ENCODE data around the gene CAMK2B.

Gene CAMK2B

GRCh38 chr7:44213877-44214388, 111.5 kb downstream of the CAMK2B start:
- H3K27ac ChIP-seq (ENCODE audit: low read length) = no peak overlapping the region
- peaks cover 52% of the 10 kb centered on the region for H3K36me3 ChIP-seq (ENCODE audit: insufficient read depth, low read length)
- no peaks in the 10 kb centered on the region for H3K9me3 ChIP-seq (ENCODE audit: insufficient read depth, low read length, severe bottlenecking)
- H4K20me1 ChIP-seq (ENCODE audit: insufficient read depth, low read length) = peaks cover 16% of the 10 kb centered on the region
- H3K4me3 ChIP-seq (ENCODE audit: low read depth in 1 of 2, low read length in 2 of 2) = no peak overlapping the region
- no peak overlapping the region for H3K9ac ChIP-seq (ENCODE audit: low read depth, low read length)
- no peak for TF ChIP-seq CTCF (IDR thresholded peaks at IDR 0.05; ENCODE audit: borderline replicate concordance, extremely low read depth, low read length, poor library complexity, severe bottlenecking)
- no peak for TF ChIP-seq EZH2 (IDR thresholded peaks at IDR 0.05; ENCODE audit: borderline replicate concordance, low read depth, low read length, severe bottlenecking)
- ATAC-seq (ENCODE audit: insufficient read depth, low read depth) = no peak
- H3K79me2 ChIP-seq (ENCODE audit: insufficient read depth, low read length) = no peaks in the 10 kb centered on the region
- H3K4me1 ChIP-seq (ENCODE audit: insufficient read depth, low read length) = no peaks in the 10 kb centered on the region
- DNase-seq = no peak
- H2AFZ ChIP-seq (ENCODE audit: low read depth, low read length) = no peak overlapping the region
- no peaks in the 10 kb centered on the region for H3K27me3 ChIP-seq (ENCODE audit: insufficient read depth, low read length, poor library complexity)
- no peak overlapping the region for H3K4me2 ChIP-seq (ENCODE audit: insufficient read depth, low read length)

GRCh38 chr7:44213206-44213876, 112.1 kb downstream of the CAMK2B start:
- no peaks in the 10 kb centered on the region for H3K4me1 ChIP-seq (ENCODE audit: insufficient read depth, low read length)
- ATAC-seq (ENCODE audit: insufficient read depth, low read depth) (no peak), DNase-seq (no peak)
- H3K79me2 ChIP-seq (ENCODE audit: insufficient read depth, low read length) = no peaks in the 10 kb centered on the region
- H3K27me3 ChIP-seq (ENCODE audit: insufficient read depth, low read length, poor library complexity) = no peaks in the 10 kb centered on the region
- H3K27ac ChIP-seq (ENCODE audit: low read length) = no peak overlapping the region
- H3K36me3 ChIP-seq (ENCODE audit: insufficient read depth, low read length) = peaks cover 58% of the 10 kb centered on the region
- peaks cover 16% of the 10 kb centered on the region for H4K20me1 ChIP-seq (ENCODE audit: insufficient read depth, low read length)
- H2AFZ ChIP-seq (ENCODE audit: low read depth, low read length) = no peak overlapping the region
- TF ChIP-seq EZH2 (IDR thresholded peaks at IDR 0.05; ENCODE audit: borderline replicate concordance, low read depth, low read length, severe bottlenecking) (no peak), CTCF (IDR thresholded peaks at IDR 0.05; ENCODE audit: borderline replicate concordance, extremely low read depth, low read length, poor library complexity, severe bottlenecking) (no peak)
- H3K9me3 ChIP-seq (ENCODE audit: insufficient read depth, low read length, severe bottlenecking) = no peaks in the 10 kb centered on the region
- H3K9ac ChIP-seq (ENCODE audit: low read depth, low read length) = no peak overlapping the region
- no peak overlapping the region for H3K4me2 ChIP-seq (ENCODE audit: insufficient read depth, low read length)
- H3K4me3 ChIP-seq (ENCODE audit: low read depth in 1 of 2, low read length in 2 of 2) = no peak overlapping the region

- no peak overlapping the region for H3K4me3 ChIP-seq (ENCODE audit: low read depth in 1 of 2, low read length in 2 of 2)
- DNase-seq = no peak
- peaks cover 16% of the 10 kb centered on the region for H4K20me1 ChIP-seq (ENCODE audit: insufficient read depth, low read length)
- H3K36me3 ChIP-seq (ENCODE audit: insufficient read depth, low read length) = peaks cover 64% of the 10 kb centered on the region
- no peaks in the 10 kb centered on the region for H3K9me3 ChIP-seq (ENCODE audit: insufficient read depth, low read length, severe bottlenecking)
- no peak overlapping the region for H3K4me2 ChIP-seq (ENCODE audit: insufficient read depth, low read length)
- TF ChIP-seq EZH2 (IDR thresholded peaks at IDR 0.05; ENCODE audit: borderline replicate concordance, low read depth, low read length, severe bottlenecking) (no peak), CTCF (IDR thresholded peaks at IDR 0.05; ENCODE audit: borderline replicate concordance, extremely low read depth, low read length, poor library complexity, severe bottlenecking) (no peak)
- no peak overlapping the region for H3K9ac ChIP-seq (ENCODE audit: low read depth, low read length)
- H2AFZ ChIP-seq (ENCODE audit: low read depth, low read length) = no peak overlapping the region
- no peaks in the 10 kb centered on the region for H3K4me1 ChIP-seq (ENCODE audit: insufficient read depth, low read length)
- no peak for ATAC-seq (ENCODE audit: insufficient read depth, low read depth)
- no peak overlapping the region for H3K27ac ChIP-seq (ENCODE audit: low read length)
- H3K79me2 ChIP-seq (ENCODE audit: insufficient read depth, low read length) = no peaks in the 10 kb centered on the region
- no peaks in the 10 kb centered on the region for H3K27me3 ChIP-seq (ENCODE audit: insufficient read depth, low read length, poor library complexity)
Observed at GRCh38 chr7:44212581-44213184, 112.7 kb downstream of the CAMK2B start.
